Fibroblast of skin of scalp (primary cell): Measurements from ENCODE around the gene VIM.
A peak's percentile ranks its signal among the peaks of the same experiment; 100 is the strongest.
"Not testable (repeated sequence)": the region's sequence is repeated elsewhere in the genome, so short reads cannot be mapped to it uniquely, and the experiment has no call there.

Experiments
- DNase-seq: peaks from one replicate; pipeline ENCODE4 v3.0.0-alpha.2; 2013

The VIM gene

GRCh38 chr10:17257466-17258321 is 29.7 kb downstream of the VIM start:
- peak; percentile 80 for DNase-seq

DNA sequence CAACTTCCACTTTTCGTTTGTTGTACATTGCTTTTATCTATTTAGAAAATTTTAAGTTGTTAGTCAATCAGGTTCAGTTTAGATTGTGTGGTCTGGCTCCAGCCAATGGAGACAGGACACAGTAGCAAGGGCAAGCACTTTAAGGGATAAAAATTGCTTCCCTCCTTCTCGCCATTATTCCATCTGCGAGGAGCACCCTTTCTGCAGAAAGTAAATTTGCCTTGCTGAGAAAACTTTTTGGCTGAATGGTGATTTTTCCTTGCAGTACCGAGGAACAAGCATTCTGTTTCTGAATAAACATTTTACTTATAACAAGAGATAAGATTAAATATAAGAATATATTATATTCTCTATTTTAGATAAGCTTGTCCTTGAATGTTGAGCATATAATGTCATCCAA is 34.5 kb downstream of the VIM start:
- no peak for DNase-seq

DNA sequence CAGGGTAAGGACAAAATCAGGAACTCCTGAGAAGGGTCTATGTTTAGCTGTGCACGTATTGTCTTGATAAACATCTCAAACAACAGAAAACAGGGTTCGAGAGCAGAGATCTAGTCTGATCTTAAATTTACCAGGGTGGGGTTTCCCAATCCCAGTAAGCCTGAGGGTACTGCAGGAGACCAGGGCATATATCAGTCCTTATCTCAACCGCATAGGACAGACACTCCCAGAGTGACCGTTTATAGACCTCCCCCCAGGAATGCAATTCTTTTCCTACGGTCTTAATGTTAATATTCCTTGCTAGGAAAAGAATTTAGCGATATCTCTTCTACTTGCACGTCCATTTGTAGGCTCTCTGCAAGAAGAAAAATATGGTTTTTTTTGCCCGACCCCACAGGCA is 35.5 kb downstream of the VIM start:
- DNase-seq, result no peak

- DNase-seq, result no peak
Measured at GRCh38 chr10:17265468-17265867, 37.4 kb downstream of the VIM start.

- not testable (repeated sequence) for DNase-seq
Measured at GRCh38 chr10:17266549-17266948, 38.5 kb downstream of the VIM start.

GRCh38 chr10:17272648-17273047 is 44.6 kb downstream of the VIM start:
- DNase-seq, result no peak

DNA sequence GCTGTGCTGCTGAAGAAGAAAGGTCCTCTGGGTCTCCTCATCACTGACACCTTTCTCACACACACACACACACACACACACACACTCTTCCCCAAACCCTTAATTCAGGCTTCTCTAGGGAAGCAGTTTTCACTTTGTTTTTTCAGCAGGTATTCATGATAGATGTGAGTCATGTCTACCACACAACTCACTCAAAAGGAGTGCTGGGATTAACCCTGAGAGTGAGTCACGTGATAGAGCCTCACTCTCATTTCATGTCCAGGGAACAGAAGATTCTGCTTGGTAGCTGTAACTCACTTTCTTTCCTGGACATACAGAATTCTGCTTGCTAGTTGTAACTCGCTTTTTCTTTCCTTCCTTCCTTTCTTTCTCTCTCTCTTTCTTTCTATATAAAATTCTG is 45.4 kb downstream of the VIM start:
- DNase-seq, result peak; percentile 48

GRCh38 chr10:17276756-17277424 is 48.8 kb downstream of the VIM start:
- no peak for DNase-seq

- DNase-seq, result no peak
Measured at GRCh38 chr10:17278607-17279240, 50.7 kb downstream of the VIM start.

GRCh38 chr10:17282311-17282710 is 54.3 kb downstream of the VIM start:
- no peak for DNase-seq

GRCh38 chr10:17286562-17287550 is 58.8 kb downstream of the VIM start:
- no peak for DNase-seq
